ENCODE results near the gene TH. TPM values are rescaled to one million over a fixed set of nuclear protein-coding genes. Genes with fewer than 3 reads are reported as not detected.

Gene TH
- total RNA-seq = 0.16 and 0.76 TPM in 2 replicates

DNA sequence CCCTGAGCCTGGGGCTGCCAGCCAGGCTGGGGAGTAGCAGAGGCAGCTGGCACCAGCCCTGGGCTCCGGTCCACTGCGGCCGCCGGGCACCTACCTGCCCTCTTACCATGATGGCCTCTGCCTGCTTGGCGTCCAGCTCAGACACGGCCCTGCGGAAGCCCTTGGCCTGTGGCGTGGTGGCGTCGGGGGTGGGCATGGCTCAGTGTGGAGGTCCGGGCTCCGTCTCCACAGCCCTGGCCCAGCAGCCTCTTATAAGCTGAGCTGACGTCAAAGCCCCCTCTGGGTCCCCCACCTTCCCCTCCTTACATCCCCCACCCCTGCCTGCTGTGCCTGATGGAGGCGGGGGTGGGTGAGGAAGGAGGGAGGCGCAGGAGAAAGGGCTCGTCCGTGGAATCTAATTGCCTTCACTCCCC, at the start of gene TH:
TSS of gene TH (minus strand) at position 225 of the 413 bp plus-strand sequence. CDS start at position 196, 29 bp downstream.

DNA sequence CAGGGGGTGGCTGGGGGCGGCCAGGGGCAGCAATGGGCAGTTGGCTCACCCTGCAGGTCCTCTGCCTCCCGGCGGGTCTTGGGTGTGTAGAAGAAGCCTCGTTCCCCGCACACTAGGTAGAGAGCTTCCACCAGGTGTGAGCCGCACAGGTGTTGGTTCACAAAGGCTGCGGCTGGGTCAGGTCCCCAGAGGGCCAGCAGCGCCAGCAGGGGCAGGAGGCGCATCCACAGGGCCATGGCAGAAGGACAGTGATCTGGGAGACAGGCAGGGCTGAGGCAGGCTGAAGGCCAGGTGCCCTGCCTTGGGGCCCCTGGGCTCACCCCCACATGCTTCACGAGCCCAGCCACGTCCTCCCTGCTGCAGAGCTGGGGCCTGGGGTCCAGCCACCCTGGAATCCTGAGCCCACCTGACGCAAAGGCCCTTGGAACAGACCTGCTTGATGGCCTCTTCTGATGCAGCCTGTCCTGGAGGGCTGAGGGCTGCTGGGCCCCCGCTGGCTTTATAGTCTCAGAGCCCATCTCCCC, 10.8 kb downstream of the TH start, which contains the start of gene INS:
TSS of gene INS (minus strand) at position 474 of the 524 bp plus-strand sequence. CDS start at position 236, 238 bp downstream.

DNA sequence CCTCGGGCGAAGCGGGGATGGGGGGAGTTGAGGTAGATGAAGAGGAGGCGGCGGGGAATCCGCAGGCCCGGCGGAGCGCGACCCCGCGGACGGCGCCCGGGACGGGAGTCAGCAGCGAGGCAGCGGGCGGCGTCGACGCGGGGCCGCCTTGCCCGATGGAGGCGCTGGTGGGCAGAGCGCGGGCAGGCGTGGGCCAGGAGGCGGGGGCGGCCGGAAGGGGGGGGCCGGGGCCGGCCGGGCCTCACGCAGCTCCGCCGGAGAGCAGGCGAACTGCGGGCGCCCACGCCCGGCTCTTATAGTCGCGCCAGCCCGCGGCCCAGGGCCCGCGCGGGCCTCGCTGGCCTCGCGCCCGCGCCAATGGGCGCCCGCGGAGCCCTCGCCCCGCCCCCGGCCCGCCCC, 32.5 kb downstream of the TH start, which contains the start of gene IGF2:
TSS of gene IGF2 (minus strand) at position 267 of the 399 bp plus-strand sequence. CDS start 3,866 bp downstream, outside the sequence.

Other genes starting within 250 kb of the TH start
- 218 and 231 TPM in 2 replicates for gene MRPL23, start 224.5 kb downstream of the TH start, total RNA-seq
- 3.3 and 5.1 TPM in 2 replicates for gene H19, start 174.0 kb downstream of the TH start, total RNA-seq
- gene IGF2, start 32.4 kb downstream of the TH start, total RNA-seq = 1.0 TPM in 1 of 2 replicates, not detected in the other
- gene INS, start 10.6 kb downstream of the TH start, total RNA-seq = not detected in 2 replicates
- 0.78 and 0.87 TPM in 2 replicates for gene ASCL2, start 98.8 kb upstream of the TH start, total RNA-seq
- not detected in 2 replicates for gene C11orf21, start 130.1 kb upstream of the TH start, total RNA-seq
- gene TSPAN32, start 130.2 kb upstream of the TH start, total RNA-seq = not detected in 2 replicates
- gene CD81, start 205.5 kb upstream of the TH start, total RNA-seq = 131 and 161 TPM in 2 replicates
- gene TSSC4, start 228.9 kb upstream of the TH start, total RNA-seq = 37.9 and 49.0 TPM in 2 replicates

Data from hair follicular keratinocyte (primary cell).